Measurements from ENCODE around the gene SLC25A36.

Gene SLC25A36, protein sequence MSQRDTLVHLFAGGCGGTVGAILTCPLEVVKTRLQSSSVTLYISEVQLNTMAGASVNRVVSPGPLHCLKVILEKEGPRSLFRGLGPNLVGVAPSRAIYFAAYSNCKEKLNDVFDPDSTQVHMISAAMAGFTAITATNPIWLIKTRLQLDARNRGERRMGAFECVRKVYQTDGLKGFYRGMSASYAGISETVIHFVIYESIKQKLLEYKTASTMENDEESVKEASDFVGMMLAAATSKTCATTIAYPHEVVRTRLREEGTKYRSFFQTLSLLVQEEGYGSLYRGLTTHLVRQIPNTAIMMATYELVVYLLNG

GRCh38 chr3:140941434-140942220, at the start of gene SLC25A36:
SLC25A36 (plus strand) TSS chr3:140941836; CDS start chr3:140942055, 219 bp downstream.
- FAIRE-seq, result peak; percentile 98

DNA sequence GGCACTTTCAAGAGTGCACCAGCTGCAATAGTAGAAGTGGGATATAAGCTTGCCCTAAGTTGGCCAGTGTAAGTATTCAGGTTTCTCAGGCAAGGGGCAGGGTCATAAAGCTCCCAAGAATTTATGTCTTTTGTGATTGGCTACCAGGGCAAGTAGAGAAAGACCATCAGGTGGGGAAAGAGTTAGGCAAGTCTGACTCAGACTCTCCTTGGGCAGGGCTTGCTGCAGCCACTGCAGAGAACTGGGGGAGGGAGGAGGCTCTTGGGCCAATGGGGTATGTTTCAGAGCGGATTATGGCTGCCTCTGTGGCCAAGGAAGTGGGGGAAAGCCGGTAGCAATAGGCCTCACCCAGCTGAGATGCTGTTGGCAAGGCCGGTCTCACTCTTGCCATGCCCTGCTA, 44.6 kb upstream of the SLC25A36 start:
- no peak for FAIRE-seq

DNA sequence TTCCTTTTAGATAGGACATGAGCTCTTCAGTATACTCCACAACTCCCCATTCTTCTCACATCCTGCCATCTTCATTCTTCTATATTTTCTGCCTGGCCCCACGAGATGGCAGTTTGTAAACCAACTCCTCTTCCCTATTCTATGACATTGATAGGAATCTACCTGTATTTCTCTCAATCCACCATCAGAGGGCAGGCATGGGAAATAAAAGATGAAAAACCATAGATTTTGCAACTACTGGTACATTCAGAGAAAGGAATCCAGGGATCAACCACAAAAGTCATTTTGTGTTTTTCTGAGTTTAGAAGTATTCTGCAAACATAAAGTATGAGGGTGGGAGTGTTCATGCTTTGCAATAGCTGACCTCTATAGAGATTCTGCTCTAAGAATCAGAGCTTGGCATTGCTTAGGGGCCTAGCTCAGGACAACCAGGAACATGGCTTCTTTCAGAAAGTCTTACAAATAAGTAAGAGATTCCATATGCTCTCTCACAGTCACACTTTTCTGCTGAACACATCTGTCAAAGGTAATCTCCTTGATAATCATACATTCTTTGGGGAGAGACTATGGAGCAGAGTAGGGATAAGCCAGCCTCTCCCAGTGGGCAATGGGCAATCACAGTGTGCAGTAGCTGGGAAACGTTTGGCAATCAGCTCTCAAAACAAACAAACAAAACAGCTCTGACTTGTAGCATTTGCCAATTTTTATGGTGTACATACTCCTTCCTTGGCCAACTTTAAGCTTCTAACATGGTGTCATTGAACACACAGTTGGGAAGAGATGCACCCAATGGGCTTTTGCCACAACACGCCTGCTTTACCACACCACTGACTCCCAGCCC, 43.1 kb upstream of the SLC25A36 start:
- peak; percentile 76 for FAIRE-seq

GRCh38 chr3:140899363-140899762, 42.3 kb upstream of the SLC25A36 start:
- FAIRE-seq, result no peak

DNA sequence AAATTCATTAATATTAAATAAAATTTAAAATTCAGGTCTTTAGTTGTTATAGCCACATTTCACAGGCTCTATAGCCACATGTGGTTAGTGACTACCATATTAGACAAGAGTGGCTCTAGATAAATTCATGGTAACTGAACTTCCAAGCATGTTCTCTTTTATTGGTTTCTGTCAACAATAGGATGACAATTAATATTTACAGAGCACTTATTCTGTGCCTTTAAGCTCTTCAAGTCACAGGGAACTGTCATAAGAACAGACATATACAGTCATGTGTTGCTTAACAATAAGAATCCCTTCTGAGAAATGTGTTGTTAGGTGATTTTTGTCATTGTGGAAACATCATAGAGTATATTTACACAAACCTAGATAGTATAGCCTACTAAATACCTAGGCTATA, 38.8 kb upstream of the SLC25A36 start:
- FAIRE-seq, result no peak

DNA sequence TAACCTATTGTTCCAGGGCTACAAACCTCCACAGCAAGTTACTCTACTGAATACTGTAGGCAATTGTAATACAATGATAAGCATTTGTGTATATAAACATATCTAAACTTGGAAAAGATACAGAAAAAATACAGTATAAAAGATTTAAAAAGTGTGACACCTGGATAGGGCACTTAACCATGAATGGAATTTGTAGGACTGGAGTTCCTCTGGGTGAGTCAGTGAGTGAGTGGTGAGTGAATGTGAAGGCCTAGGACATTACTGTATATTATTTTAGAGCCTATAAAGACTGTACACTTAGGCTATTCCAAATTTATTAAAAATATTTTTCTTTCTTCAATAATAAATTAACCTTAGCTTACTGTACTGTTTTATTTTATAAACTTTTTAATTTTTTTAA, 38.4 kb upstream of the SLC25A36 start:
- FAIRE-seq, result peak; percentile 67

- no peak for FAIRE-seq
Observed at GRCh38 chr3:140904521-140904920, 37.1 kb upstream of the SLC25A36 start.

- FAIRE-seq, result no peak
Observed at GRCh38 chr3:140905559-140905958, 36.1 kb upstream of the SLC25A36 start.

- FAIRE-seq, result no peak
Observed at GRCh38 chr3:140906785-140907184, 34.9 kb upstream of the SLC25A36 start.

- no peak for FAIRE-seq
Observed at GRCh38 chr3:140910860-140911259, 30.8 kb upstream of the SLC25A36 start.

DNA sequence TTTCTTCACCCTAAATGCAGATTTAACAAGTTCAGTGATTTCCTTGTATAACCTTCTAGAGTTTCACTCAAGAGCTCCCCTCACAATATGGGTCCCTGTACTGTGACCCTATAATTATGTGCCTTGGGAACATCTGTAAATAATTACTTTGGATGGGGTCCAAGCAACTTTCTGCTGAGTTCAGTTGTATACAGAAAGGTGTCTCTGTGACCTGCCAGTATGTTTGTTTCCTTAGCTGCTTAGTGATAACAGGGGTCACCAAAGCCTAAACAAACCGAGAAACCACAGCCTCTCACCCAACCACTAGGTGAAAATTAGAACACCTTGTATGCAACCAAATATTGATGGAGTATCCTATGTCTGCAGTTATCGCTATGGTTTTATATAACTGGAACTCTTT, 29.8 kb upstream of the SLC25A36 start:
- no peak for FAIRE-seq

DNA sequence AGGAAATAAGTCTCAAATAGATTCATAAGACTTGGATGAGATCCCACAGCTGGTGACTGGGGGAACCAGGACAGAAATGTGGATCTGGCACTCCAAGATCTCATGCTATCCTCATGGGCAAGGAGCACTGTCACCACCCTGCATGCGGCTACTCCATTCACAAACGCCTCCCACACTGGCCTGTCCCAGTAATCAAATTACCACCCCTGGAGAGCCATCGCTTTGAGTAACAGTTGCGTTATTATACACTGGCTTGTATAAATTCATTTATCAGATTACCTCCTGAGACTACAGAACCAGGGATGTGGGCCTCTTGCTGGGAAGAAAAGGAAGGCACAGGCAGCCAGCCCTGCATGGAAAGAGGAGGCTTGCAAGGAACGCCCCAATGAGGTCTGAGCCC, 27.9 kb upstream of the SLC25A36 start:
- no peak for FAIRE-seq

- no peak for FAIRE-seq
Observed at GRCh38 chr3:140914384-140914945, 27.2 kb upstream of the SLC25A36 start.

- FAIRE-seq, result no peak
Observed at GRCh38 chr3:140916603-140917002, 25.0 kb upstream of the SLC25A36 start.

DNA sequence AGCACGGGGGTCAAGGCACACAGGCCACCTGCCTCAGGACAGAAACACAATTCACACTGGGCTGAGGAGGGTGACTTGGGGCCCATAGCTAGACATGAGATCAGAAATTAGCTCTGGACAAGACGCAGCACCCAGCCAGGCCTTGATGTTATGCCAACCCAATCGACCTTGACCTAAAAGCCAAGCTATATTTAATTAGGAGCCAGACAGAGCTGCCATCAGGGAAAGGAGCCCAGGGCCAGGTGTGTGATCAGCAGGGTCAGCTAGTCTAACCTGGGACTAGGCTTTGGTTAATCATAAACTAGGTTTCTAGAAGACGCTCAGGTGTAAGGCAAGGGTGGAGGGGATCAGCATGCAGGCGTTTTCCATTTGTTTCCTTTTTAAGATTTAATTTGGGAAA, 23.9 kb upstream of the SLC25A36 start:
- FAIRE-seq, result no peak

DNA sequence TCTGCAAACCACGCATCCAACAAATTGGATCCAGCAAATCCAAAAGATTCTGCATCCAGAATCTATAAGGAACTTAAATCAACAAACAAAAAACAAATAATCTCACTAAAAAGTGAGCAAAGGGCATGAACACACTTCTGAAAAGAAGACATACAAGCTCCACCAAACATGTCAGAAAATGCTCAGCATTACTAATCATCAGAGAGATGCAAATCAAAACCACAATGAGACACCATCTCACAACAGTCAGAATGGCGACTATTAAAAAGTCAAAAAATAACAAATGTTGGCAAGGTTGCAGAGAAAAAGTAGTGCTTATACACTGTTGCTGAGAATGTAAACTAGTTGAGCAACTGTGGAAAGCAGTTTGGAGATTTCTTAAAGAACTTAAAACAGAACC, 21.6 kb upstream of the SLC25A36 start:
- no peak for FAIRE-seq

- no peak for FAIRE-seq
Observed at GRCh38 chr3:140922634-140923033, 19.0 kb upstream of the SLC25A36 start.

GRCh38 chr3:140924097-140924873, 17.4 kb upstream of the SLC25A36 start:
- no peak for FAIRE-seq

DNA sequence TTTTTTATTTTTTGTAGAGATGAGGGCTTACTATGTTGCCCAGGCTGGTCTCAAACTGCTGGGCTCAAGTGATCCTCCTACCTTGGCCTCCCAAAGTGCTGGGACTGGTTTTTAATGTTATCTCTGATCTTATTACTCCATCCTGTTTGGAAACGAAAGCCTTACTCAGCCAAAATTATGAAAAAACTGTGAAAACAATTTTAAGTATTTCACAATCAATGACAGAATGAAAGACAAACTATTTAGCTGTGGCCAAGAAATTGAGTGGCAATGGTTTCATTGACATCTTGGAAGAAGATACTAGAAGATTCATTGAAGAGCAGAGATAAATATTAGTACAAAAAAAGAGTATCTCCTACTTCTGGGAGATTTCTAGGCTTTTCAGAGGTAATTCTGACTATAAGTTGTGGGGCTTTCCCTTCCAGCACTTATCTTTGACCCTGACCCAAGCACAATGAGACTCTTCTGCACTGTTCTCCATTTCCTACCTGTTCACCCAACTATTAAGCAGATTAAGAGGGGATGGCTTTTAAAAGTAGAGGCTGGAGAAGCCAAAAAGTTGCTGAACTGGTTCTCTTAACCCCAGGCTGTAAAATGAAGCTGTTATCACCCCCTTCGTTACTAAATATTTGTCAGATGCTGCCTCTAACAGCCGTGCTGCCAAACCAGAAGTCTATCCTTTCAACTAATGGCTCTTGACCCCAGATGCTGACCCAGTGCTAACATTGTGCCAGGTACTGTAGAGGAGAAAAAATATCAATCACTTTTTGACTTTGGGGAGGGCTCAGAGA, 14.2 kb upstream of the SLC25A36 start:
- FAIRE-seq, result no peak

DNA sequence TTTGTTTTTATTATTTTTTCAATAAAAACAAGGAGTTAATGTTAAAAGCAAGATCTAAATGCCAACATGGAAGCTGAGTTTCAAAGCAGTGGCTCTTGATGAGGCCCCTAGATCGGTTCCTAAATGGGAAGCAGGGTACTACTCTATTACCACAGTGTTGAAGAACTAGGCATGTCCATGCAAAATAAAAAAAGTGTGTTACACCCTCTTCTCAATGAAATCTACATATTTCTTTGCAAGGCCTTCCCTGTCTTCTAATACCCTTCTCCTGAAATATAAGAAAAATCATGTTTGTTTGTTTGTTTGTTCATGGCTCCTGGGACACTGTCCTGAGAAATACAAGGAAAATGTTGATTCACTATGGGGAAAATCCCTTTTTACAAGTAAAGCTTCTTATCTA, 12.2 kb upstream of the SLC25A36 start:
- FAIRE-seq, result no peak

DNA sequence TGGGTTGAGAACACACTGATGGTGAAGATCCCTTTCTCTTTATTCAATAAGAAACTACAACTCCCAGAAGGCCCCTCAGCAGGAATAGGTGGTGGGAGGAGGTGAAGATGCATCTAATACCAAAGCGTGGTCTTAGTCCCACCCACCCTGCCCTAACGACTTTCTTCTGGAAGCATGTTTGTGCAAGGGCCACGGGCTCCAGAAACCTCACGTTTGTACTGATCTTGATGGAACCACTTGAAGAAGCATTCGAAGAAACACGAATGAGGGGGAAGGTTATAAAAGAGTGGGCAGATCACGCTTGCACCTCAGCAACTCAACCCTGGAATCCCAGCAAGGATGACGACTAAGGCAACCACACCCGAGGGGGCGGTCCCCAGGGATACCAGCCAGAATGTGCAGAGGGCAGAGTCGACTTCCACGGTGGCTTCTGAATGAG, 10.6 kb upstream of the SLC25A36 start:
- no peak for FAIRE-seq

Data from G401.6 (cell line).